HG02610 (cell line): ENCODE data around the gene CCNL1.

Experiments
- ATAC-seq: cut with Tn5 transposase; IDR thresholded peaks from one replicate; pipeline ENCODE4 v1.9.1; 2021; ENCODE audit warnings: mild to moderate bottlenecking, moderate library complexity; ENCODE audit not compliant: unreplicated experiment

CCNL1 gene

GRCh38 chr3:157147099-157147803 lies 12.7 kb downstream of the CCNL1 start:
- ATAC-seq: no peak

- ATAC-seq: no peak
Observed at GRCh38 chr3:157145606-157146322, 14.2 kb downstream of the CCNL1 start.

GRCh38 chr3:157142315-157142714 lies 17.6 kb downstream of the CCNL1 start:
- no peak for ATAC-seq

- ATAC-seq: no peak
Observed at GRCh38 chr3:157139938-157140534, 19.9 kb downstream of the CCNL1 start.

GRCh38 chr3:157136647-157137387 lies 23.1 kb downstream of the CCNL1 start:
- ATAC-seq: no peak

- no peak for ATAC-seq
Observed at GRCh38 chr3:157135671-157136396, 24.1 kb downstream of the CCNL1 start.

- peak; percentile 66 for ATAC-seq
Observed at GRCh38 chr3:157134620-157135191, 25.2 kb downstream of the CCNL1 start.

- no peak for ATAC-seq
Observed at GRCh38 chr3:157133434-157134320, 26.3 kb downstream of the CCNL1 start.

- ATAC-seq: no peak
Observed at GRCh38 chr3:157132936-157133335, 27.0 kb downstream of the CCNL1 start.

- ATAC-seq: no peak
Observed at GRCh38 chr3:157132341-157132740, 27.6 kb downstream of the CCNL1 start.

- no peak for ATAC-seq
Observed at GRCh38 chr3:157131861-157132260, 28.1 kb downstream of the CCNL1 start.

GRCh38 chr3:157130467-157131251 lies 29.3 kb downstream of the CCNL1 start:
- no peak for ATAC-seq

GRCh38 chr3:157129803-157130466 lies 30.0 kb downstream of the CCNL1 start:
- no peak for ATAC-seq

GRCh38 chr3:157128771-157129681 lies 30.9 kb downstream of the CCNL1 start:
- ATAC-seq: peak; percentile 28

- peak; percentile 82 for ATAC-seq
Observed at GRCh38 chr3:157127831-157128767, 31.8 kb downstream of the CCNL1 start.

GRCh38 chr3:157127268-157127667 lies 32.7 kb downstream of the CCNL1 start:
- ATAC-seq: no peak
